ENCODE results near the gene IPCEF1. TPM values are rescaled to one million over a fixed set of nuclear protein-coding genes. Genes with fewer than 3 reads are reported as not detected.

IPCEF1 gene
- polyA plus RNA-seq, 6 donors from 2014 or later = 0.13 to 1.0 (median 0.44) TPM; not detected in 2

GRCh38 chr6:154386848-154387717 lies 30.5 kb upstream of the IPCEF1 start:
- H3K27me3 Mint-ChIP-seq = peaks cover 0 to 24% (median 0%) of the 10 kb centered on the region in 3 donors
- H3K27ac Mint-ChIP-seq = no peak overlapping the region
- H3K9me3 Mint-ChIP-seq = peaks cover 1 to 46% (median 13%) of the 10 kb centered on the region in 7 donors
- H3K4me3 Mint-ChIP-seq = no peak overlapping the region
- DNase-seq (no peak), ATAC-seq (ENCODE audit: low read depth in 2 of 2) (no peak)
- no peaks in the 10 kb centered on the region for H3K4me1 Mint-ChIP-seq
- H3K36me3 Mint-ChIP-seq = no peaks in the 10 kb centered on the region

DNA sequence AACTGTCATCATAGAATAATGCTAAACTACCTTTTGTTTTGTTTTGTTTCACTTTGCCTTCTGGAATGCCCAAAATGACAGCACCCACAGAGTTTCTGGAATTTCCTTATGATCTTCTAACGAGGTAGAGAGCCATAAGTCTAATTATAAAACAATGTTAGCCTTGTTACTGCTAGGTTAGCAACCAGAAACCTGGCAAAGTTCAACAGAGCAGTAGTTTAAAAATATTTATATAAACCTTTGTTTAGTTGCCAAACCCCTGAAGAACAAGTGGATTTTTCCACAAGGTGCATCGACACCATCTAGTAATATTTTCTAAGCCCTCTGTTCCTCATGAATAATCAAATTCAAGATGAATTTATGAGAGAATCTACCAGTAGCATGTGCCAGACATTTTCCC lies 27.6 kb upstream of the IPCEF1 start:
- Mint-ChIP-seq H3K36me3 (no peaks in the 10 kb centered on the region), H3K4me3 (no peak overlapping the region), H3K27me3 (peaks cover 0 to 8% (median 0%) of the 10 kb centered on the region in 3 donors), H3K27ac (no peak overlapping the region), H3K4me1 (no peaks in the 10 kb centered on the region), H3K9me3 (peaks cover 0 to 23% (median 4%) of the 10 kb centered on the region in 7 donors)
- DNase-seq (no peak), ATAC-seq (ENCODE audit: low read depth in 2 of 2) (no peak)

- ATAC-seq (ENCODE audit: low read depth in 2 of 2) = no peak
- Mint-ChIP-seq H3K9me3 (peaks cover 0 to 14% (median 3%) of the 10 kb centered on the region in 7 donors), H3K36me3 (no peaks in the 10 kb centered on the region), H3K4me1 (no peaks in the 10 kb centered on the region), H3K4me3 (no peak overlapping the region), H3K27ac (peak overlapping the region in 1 of 6 donors; percentile 24), H3K27me3 (peaks cover 0 to 4% (median 0%) of the 10 kb centered on the region in 3 donors)
- DNase-seq = no peak
Measured at GRCh38 chr6:154383273-154383672, 26.7 kb upstream of the IPCEF1 start.

DNA sequence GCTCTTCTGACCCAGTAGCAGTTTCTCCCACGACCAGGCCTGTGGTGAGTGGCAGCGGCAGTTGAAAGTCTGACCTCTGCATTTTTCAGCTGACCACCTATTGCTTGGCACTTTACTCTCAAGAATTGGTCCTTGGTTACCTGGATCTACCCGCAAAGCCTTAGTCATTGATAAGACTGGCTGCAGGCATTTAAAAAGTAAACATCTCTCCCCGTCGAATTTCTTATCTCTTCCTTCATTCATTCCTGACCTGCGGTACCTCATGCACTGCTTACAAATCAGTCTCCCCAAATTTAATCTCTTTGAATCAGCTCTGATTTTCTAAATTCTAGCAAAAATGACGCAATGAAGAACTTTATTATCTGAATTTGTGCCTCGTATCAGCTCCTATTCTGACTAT lies 26.1 kb upstream of the IPCEF1 start:
- Mint-ChIP-seq H3K9me3 (peaks cover 0 to 9% (median 0%) of the 10 kb centered on the region in 7 donors), H3K4me3 (no peak overlapping the region), H3K27ac (no peak overlapping the region), H3K36me3 (no peaks in the 10 kb centered on the region), H3K4me1 (no peaks in the 10 kb centered on the region), H3K27me3 (peaks cover 0 to 4% (median 0%) of the 10 kb centered on the region in 3 donors)
- no peak for DNase-seq
- ATAC-seq (ENCODE audit: low read depth in 2 of 2) = no peak

GRCh38 chr6:154381548-154381947 lies 24.9 kb upstream of the IPCEF1 start:
- H3K4me1 Mint-ChIP-seq = no peaks in the 10 kb centered on the region
- no peak overlapping the region for H3K4me3 Mint-ChIP-seq
- no peaks in the 10 kb centered on the region for H3K36me3 Mint-ChIP-seq
- peaks cover 0 to 9% (median 0%) of the 10 kb centered on the region in 7 donors for H3K9me3 Mint-ChIP-seq
- H3K27ac Mint-ChIP-seq = no peak overlapping the region
- H3K27me3 Mint-ChIP-seq = peaks cover 0 to 4% (median 0%) of the 10 kb centered on the region in 3 donors
- no peak for ATAC-seq (ENCODE audit: low read depth in 2 of 2)
- DNase-seq = no peak

- no peaks in the 10 kb centered on the region for H3K4me1 Mint-ChIP-seq
- ATAC-seq (ENCODE audit: low read depth in 2 of 2) (no peak), DNase-seq (no peak)
- H3K27me3 Mint-ChIP-seq = no peaks in the 10 kb centered on the region
- no peak overlapping the region for H3K4me3 Mint-ChIP-seq
- peaks cover 0 to 9% (median 0%) of the 10 kb centered on the region in 7 donors for H3K9me3 Mint-ChIP-seq
- H3K27ac Mint-ChIP-seq = no peak overlapping the region
- H3K36me3 Mint-ChIP-seq = no peaks in the 10 kb centered on the region
Measured at GRCh38 chr6:154380741-154381140, 24.1 kb upstream of the IPCEF1 start.

DNA sequence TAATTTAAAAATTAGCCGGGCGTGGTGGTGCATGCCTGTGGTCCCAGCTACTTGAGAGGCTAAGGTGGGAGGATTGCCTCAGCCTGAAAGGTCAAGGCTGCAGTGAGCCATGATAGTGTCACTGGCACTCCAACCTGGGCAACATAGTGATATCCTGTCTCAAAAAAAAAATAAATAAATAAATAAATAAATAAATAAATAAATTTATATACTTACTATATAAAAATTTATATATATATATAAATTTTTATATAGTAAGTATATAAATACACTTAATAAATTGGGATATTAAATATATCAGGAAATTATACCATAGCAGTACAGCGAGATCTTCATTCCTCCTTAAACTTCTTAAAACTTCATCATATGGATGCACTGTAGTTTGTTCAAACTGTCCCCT lies 23.0 kb upstream of the IPCEF1 start:
- Mint-ChIP-seq H3K27me3 (no peaks in the 10 kb centered on the region), H3K4me1 (no peaks in the 10 kb centered on the region), H3K9me3 (peaks cover 0 to 11% (median 0%) of the 10 kb centered on the region in 7 donors), H3K36me3 (no peaks in the 10 kb centered on the region), H3K27ac (no peak overlapping the region), H3K4me3 (no peak overlapping the region)
- DNase-seq (no peak), ATAC-seq (ENCODE audit: low read depth in 2 of 2) (no peak)

DNA sequence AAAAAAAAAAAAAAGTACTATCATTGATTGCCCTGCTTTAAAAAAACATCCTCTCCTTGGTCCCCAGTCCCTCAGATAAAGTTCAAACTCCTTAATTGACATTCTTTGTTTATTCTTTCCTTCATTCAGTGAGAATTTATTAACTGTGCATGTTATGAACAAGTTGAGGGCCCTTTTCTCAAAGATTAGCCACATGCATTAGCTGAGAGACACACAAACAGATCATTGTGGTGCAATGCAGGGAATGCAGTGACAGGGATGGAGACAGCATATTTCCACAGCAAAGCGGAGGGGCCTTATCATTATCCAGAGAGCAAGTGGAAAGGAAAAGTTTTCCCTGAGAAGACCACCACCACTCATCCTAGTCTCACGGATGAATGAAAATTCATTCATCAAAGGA lies 21.9 kb upstream of the IPCEF1 start:
- ATAC-seq (ENCODE audit: low read depth in 2 of 2) (no peak), DNase-seq (no peak)
- no peak overlapping the region for H3K4me3 Mint-ChIP-seq
- no peaks in the 10 kb centered on the region for H3K36me3 Mint-ChIP-seq
- no peak overlapping the region for H3K27ac Mint-ChIP-seq
- H3K27me3 Mint-ChIP-seq = no peaks in the 10 kb centered on the region
- H3K4me1 Mint-ChIP-seq = no peaks in the 10 kb centered on the region
- peaks cover 0 to 22% (median 2%) of the 10 kb centered on the region in 7 donors for H3K9me3 Mint-ChIP-seq

- no peak overlapping the region for H3K27ac Mint-ChIP-seq
- H3K9me3 Mint-ChIP-seq = peaks cover 0 to 15% (median 2%) of the 10 kb centered on the region in 7 donors
- H3K4me1 Mint-ChIP-seq = no peaks in the 10 kb centered on the region
- no peak overlapping the region for H3K4me3 Mint-ChIP-seq
- ATAC-seq (ENCODE audit: low read depth in 2 of 2) = no peak
- no peaks in the 10 kb centered on the region for H3K27me3 Mint-ChIP-seq
- DNase-seq = no peak
- H3K36me3 Mint-ChIP-seq = no peaks in the 10 kb centered on the region
Measured at GRCh38 chr6:154377726-154378125, 21.1 kb upstream of the IPCEF1 start.

DNA sequence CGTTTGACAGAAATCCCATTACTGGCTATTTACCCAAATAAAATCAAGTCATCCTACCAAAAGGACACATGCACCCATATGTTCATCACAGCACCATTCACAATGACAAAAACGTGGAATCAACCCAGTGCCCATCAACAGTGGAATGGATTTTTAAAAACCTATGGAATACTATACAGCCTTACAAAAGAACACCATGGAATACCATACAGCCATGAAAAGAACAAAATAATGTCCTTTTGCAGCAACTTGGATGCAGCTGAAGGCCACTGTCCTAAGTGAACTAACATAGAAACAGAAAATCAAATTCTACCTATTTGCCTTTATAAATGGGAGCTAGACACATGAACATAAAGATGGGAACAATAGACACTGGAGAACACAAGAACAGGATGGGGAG lies 17.4 kb upstream of the IPCEF1 start:
- DNase-seq (no peak), ATAC-seq (ENCODE audit: low read depth in 2 of 2) (no peak)
- Mint-ChIP-seq H3K36me3 (no peaks in the 10 kb centered on the region), H3K27ac (no peak overlapping the region), H3K27me3 (no peaks in the 10 kb centered on the region), H3K9me3 (peaks cover 0 to 14% (median 2%) of the 10 kb centered on the region in 7 donors), H3K4me3 (no peak overlapping the region), H3K4me1 (no peaks in the 10 kb centered on the region)

DNA sequence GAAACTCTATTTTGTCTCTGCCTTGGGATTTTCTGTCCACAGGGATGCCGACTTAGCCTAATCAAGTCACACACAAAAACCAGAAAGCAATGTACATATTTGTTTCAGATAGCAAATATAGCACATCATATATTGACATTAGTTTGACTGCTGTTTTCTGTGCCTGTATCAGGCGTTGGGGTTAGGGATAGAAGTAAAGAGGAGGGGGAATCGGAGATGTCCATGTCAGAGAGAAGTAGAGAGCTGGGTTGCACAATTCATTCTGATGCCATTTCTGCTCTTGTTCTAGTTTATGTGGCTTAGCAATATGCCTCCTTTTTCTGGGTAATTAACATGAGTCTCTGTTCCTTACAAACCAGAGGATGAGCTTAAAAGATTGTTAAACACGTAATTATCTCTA lies 14.7 kb upstream of the IPCEF1 start:
- no peaks in the 10 kb centered on the region for H3K4me1 Mint-ChIP-seq
- no peaks in the 10 kb centered on the region for H3K27me3 Mint-ChIP-seq
- H3K36me3 Mint-ChIP-seq = no peaks in the 10 kb centered on the region
- H3K9me3 Mint-ChIP-seq = peaks cover 0 to 14% (median 2%) of the 10 kb centered on the region in 7 donors
- no peak overlapping the region for H3K27ac Mint-ChIP-seq
- ATAC-seq (ENCODE audit: low read depth in 2 of 2) (no peak), DNase-seq (no peak)
- H3K4me3 Mint-ChIP-seq = no peak overlapping the region

GRCh38 chr6:154370545-154370944 lies 13.9 kb upstream of the IPCEF1 start:
- DNase-seq = no peak
- no peaks in the 10 kb centered on the region for H3K36me3 Mint-ChIP-seq
- no peak for ATAC-seq (ENCODE audit: low read depth in 2 of 2)
- peaks cover 0 to 14% (median 2%) of the 10 kb centered on the region in 7 donors for H3K9me3 Mint-ChIP-seq
- H3K4me1 Mint-ChIP-seq = no peaks in the 10 kb centered on the region
- no peak overlapping the region for H3K4me3 Mint-ChIP-seq
- peak overlapping the region in 1 of 6 donors; percentile 41 for H3K27ac Mint-ChIP-seq
- H3K27me3 Mint-ChIP-seq = no peaks in the 10 kb centered on the region

DNA sequence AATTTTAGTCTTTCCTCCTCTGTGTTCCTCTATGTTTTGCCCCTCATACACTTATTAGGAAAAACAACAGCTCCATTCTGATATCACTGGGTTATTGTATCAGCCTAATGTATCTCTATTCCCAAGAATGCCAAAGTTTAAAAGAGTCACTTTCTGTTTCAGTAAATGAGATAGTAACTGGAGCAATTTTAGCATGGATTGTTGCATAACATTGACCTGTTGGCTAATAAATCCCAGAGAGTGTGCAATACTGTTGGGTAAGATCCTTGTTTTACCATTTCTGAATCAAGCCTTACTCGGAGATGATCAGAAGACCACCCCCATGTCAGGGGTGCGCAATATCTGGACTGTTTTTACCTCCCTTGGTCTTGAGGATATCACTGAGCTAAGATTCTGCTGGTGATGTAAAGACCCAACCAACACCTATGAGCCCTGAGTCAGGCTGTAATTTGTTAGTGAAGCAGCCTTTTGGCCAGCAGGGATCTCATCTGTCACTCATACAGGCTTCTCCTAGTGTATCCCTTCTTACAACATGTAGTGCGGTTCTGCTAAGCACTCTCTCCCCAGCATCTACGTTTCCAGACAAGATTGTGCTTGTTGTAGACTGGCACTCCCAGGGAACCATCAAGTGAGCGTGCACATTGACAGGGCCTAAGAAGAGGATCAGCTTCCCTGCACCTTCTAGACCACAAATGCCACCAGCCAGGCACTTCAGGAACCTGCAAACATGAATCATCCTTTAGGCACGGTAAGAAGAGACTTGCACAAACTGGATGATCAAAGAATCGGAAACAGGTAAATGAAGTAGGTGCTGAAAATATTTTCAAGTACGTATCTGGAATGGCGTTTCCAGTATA lies 11.5 kb upstream of the IPCEF1 start:
- no peak for DNase-seq
- Mint-ChIP-seq H3K4me1 (no peaks in the 10 kb centered on the region), H3K4me3 (no peak overlapping the region), H3K9me3 (peaks cover 0 to under 1% (median 0%) of the 10 kb centered on the region in 7 donors), H3K27me3 (peaks cover 0 to 3% (median 0%) of the 10 kb centered on the region in 3 donors), H3K27ac (no peak overlapping the region), H3K36me3 (no peaks in the 10 kb centered on the region)
- ATAC-seq (ENCODE audit: low read depth in 2 of 2) = no peak
